T-helper 1 cell treated with Interleukin-12 subunit alpha and Interleukin-12 subunit beta and Interleukin-4 antibody, amounts not matched to agents 30 μg/mL and 1 μg/mL, for 36 hours (primary cell): ENCODE results near the gene CRACDL.
"Not testable (repeated sequence)": the region's sequence is repeated elsewhere in the genome, so short reads cannot be mapped to it uniquely, and the experiment has no call there.

Source experiments
- H3K27ac Mint-ChIP-seq: one replicate; pipeline ENCODE4 v1.8.0; 2021; ENCODE audit warnings: mild to moderate bottlenecking, mixed read lengths
- H3K27me3 Mint-ChIP-seq: one replicate; pipeline ENCODE4 v1.8.0; 2021; ENCODE audit warnings: low read depth, mixed read lengths
- H3K36me3 Mint-ChIP-seq: one replicate; pipeline ENCODE4 v1.8.0; 2021; ENCODE audit warnings: low read depth, mixed read lengths
- H3K4me1 Mint-ChIP-seq: one replicate; pipeline ENCODE4 v1.8.0; 2021; ENCODE audit warnings: low read depth, mixed read lengths
- H3K4me3 Mint-ChIP-seq: one replicate; pipeline ENCODE4 v1.8.0; 2021; ENCODE audit warnings: mild to moderate bottlenecking, moderate library complexity, mixed read lengths
- H3K9me3 Mint-ChIP-seq: one replicate; pipeline ENCODE4 v1.8.0; 2021; ENCODE audit warnings: mixed read lengths

CRACDL gene

DNA sequence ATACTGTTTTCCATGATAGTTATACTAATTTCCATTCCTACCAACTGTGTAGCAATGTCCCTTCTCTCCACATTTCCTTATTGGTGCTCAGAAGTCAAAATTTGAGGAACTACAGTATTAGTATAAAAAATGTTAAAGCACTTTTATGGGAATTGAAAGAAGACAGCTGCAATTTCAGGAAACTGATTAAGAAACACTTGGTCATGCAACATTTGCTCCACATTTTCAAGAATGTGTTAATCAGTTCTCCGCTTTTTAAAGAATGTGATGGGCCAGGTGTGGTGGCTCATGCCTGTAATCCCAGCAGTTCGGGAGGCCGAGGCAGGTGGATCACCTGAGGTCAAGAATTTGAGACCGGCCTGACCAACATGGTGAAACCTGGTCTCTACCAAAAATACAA is 171.5 kb downstream of the CRACDL start:
- Mint-ChIP-seq H3K36me3 (peaks cover 12% of the 10 kb centered on the region), H3K27ac (peak overlapping the region; percentile 62), H3K4me1 (peaks cover 70% of the 10 kb centered on the region), H3K9me3 (no peaks in the 10 kb centered on the region), H3K27me3 (no peaks in the 10 kb centered on the region), H3K4me3 (no peak overlapping the region)

DNA sequence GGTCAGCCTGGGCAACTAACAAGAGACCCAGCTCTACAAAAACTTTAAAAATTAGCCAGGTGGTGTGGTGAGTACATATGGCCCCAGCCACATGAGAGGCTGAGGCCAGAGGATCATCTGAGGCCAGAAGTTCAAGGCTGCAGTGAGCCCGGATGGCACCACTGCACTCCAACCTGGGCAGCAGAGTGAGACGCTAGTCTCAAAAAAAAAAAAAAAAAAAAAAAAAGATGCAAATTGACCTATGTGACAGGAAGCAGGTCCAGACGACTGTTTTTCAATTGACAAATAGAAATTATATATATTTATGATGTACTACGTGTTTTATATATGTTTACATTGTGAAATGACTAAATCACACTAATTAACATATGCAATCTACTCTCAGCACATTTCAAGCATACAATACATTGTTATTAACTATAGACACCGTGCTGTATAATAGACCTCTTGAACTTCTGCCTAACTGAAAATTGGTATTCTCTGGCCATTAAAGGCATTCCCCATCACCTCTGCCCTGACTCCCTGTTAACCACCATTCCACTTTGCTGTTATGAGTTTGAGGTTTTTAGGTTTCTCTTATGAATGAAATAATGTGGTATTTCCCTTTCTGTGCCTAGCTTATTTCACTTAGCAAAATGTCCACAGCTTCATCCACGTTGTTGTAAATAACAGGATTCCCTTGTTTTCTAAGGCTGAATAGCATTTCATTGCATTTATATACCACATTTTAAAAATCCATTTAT is 172.6 kb downstream of the CRACDL start:
- peak overlapping the region; percentile 21 for H3K27ac Mint-ChIP-seq
- peaks cover 10% of the 10 kb centered on the region for H3K36me3 Mint-ChIP-seq
- no peak overlapping the region for H3K4me3 Mint-ChIP-seq

DNA sequence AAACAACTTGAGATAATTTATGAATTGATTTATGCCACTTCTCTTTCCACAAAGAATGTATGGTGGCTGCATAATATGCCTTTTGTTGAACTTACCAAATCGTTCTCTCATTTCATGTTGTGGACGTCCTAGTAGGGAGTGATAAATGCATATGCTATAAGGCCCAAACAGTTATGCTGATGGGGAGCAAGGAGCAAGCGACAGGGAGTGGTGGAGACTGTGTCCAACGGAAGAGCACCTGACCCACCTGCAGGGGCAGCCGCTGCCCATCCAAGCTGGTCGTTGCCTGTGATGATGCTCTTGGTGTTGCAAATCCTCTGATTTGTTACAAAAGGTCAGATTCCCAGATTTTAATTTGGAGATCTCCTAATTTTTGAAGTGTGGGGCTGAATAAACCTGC is 174.1 kb downstream of the CRACDL start:
- H3K27ac Mint-ChIP-seq: peak overlapping the region; percentile 82
- peak overlapping the region; percentile 55 for H3K4me3 Mint-ChIP-seq
- H3K9me3 Mint-ChIP-seq: no peaks in the 10 kb centered on the region
- peaks cover 69% of the 10 kb centered on the region for H3K4me1 Mint-ChIP-seq
- peaks cover 11% of the 10 kb centered on the region for H3K36me3 Mint-ChIP-seq
- no peaks in the 10 kb centered on the region for H3K27me3 Mint-ChIP-seq

More for the DNA sequence above, 172.6 kb downstream of the CRACDL start:
- Mint-ChIP-seq H3K27me3 (no peaks in the 10 kb centered on the region), H3K9me3 (no peaks in the 10 kb centered on the region), H3K4me1 (peaks cover 67% of the 10 kb centered on the region)

DNA sequence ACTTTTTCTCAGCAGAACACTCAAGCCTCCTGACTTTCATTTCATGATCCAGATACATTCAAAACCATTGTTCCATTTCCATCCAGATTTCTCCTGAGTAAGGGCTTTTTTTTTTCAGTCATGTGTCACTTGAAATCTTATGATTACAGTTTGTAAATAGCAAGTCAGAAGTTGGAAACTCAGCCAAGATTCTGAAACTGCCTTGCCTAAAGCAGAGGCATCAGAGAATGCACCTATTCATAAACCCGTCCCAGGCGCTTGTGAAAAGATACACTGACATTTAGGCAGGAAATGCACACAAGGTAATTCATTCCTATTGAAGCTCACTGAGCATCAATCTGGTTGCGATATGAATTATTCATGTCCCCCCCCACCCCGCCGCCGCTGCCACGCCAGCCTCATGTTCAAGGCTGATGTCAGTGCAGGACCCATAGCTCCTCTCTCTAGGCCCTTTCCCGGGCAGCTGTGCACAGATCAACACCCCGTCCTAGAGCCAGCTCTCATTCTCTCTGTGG is 174.7 kb downstream of the CRACDL start:
- no peaks in the 10 kb centered on the region for H3K27me3 Mint-ChIP-seq
- peak overlapping the region; percentile 82 for H3K27ac Mint-ChIP-seq
- peak overlapping the region; percentile 55 for H3K4me3 Mint-ChIP-seq
- peaks cover 64% of the 10 kb centered on the region for H3K4me1 Mint-ChIP-seq
- H3K36me3 Mint-ChIP-seq: peaks cover 11% of the 10 kb centered on the region
- no peaks in the 10 kb centered on the region for H3K9me3 Mint-ChIP-seq

DNA sequence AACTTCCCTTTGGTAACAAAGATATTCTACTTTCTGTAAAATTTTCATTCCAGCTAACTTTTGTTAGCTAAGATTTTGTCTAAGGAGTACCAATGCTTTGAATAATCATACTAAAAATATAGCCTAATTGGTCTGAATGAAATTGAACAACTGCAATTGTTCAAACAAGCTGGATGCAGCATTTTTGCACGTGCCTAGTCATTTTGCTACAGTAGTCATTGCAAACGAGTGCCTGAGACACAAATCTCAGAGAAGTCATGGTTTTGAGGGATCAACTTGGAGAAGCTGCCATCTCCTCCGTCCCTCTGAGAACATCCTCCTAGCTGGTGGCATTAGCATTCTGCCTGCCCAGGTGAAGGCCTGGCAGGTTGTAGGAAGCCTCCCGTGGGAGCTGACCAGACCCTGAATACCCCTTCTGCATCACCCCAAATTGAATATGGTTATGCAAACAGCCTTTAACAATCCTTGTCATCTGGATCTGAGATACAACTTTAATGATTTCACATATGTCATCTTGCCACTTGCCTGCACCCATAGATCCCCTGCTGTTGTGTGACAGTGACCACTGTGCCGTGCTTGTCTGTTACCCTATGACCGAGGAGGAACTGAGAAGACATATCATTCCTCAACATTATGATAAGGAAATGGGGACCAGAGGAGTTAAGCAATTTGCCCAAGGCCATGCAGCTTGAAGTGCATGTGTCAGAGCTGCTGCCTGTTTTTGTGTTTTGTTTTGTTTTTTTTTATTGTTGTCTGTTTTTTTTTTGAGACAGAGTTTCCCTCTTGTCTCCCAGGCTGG is 176.0 kb downstream of the CRACDL start:
- Mint-ChIP-seq H3K27ac (peak overlapping the region; percentile 57), H3K9me3 (no peaks in the 10 kb centered on the region), H3K4me3 (peak overlapping the region; percentile 27), H3K4me1 (peaks cover 56% of the 10 kb centered on the region), H3K27me3 (no peaks in the 10 kb centered on the region), H3K36me3 (peaks cover 7% of the 10 kb centered on the region)

DNA sequence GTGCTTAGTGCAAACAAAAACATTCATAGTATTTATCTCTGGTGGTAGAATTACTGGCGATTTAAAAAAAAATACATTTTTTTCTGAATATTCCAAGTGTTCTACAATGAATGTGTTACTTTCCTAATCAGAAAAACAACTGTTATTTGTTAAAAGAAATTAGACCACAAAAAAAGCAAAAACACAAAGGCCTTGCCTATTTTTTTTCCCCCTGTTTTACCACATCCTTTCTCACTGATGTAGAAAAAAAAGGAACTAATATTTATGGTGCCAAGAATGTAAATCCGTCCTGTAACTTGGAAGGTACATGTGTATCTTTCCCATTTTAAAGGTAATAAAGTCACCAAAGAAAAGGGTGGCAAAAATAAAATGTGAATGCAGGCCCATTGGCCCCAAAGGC is 176.7 kb downstream of the CRACDL start:
- H3K27ac Mint-ChIP-seq: peak overlapping the region; percentile 57
- H3K4me3 Mint-ChIP-seq: peak overlapping the region; percentile 27
- no peaks in the 10 kb centered on the region for H3K9me3 Mint-ChIP-seq

DNA sequence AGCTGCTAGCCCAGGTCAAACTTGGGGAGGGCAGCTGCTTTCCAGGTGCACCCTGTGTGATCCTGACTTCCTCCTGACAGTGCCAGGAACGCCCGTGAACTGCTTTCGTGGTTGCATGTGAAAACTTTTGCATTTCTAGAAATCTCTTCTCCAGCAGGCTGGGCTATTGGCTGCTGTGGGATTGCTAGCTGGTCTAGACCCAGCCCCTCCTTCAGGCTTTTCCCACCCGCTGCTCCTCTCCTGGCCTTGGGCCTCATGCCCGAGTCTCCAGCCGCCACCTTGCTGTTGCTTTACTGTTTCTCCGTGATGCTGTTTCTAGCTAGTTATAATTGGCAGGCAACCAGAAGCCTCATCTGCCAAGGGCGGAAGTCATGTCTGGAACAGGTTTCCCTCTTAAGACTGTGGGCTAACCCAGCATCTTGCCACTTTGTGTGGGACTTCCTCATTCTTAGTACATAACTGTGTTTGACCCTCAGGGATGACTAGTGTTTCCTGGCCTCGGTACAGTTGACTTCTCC is 178.1 kb downstream of the CRACDL start:
- H3K4me1 Mint-ChIP-seq: peaks cover 47% of the 10 kb centered on the region

More for the DNA sequence above, 176.7 kb downstream of the CRACDL start:
- peaks cover 7% of the 10 kb centered on the region for H3K36me3 Mint-ChIP-seq
- H3K4me1 Mint-ChIP-seq: peaks cover 54% of the 10 kb centered on the region
- no peaks in the 10 kb centered on the region for H3K27me3 Mint-ChIP-seq

DNA sequence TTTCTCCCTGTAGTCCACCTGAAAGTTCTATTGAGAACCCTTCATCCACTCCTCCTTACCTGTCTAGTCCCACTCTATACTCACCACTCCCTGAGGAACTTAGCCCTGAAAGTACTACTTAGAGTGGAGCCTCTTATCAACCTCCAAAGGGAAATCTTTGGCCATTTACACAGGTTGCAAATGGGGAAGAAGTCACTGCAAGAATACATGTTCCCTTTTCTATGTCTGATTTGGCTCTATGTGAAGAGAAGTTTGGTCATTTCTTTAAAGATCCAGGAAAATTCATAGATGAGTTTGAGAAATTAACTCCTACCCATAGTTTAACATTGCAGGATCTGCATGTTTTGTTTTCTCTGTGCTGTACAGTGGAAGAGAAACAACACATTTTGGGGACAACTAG is 182.2 kb downstream of the CRACDL start:
- Mint-ChIP-seq H3K27me3 (no peaks in the 10 kb centered on the region), H3K36me3 (peaks cover 18% of the 10 kb centered on the region), H3K4me3 (no peak overlapping the region), H3K4me1 (peaks cover 23% of the 10 kb centered on the region), H3K9me3 (peaks cover 12% of the 10 kb centered on the region), H3K27ac (no peak overlapping the region)

More for the DNA sequence above, 178.1 kb downstream of the CRACDL start:
- peaks cover 12% of the 10 kb centered on the region for H3K36me3 Mint-ChIP-seq
- H3K27me3 Mint-ChIP-seq: no peaks in the 10 kb centered on the region
- peak overlapping the region; percentile 84 for H3K4me3 Mint-ChIP-seq
- H3K27ac Mint-ChIP-seq: peak overlapping the region; percentile 90
- peaks cover 2% of the 10 kb centered on the region for H3K9me3 Mint-ChIP-seq

DNA sequence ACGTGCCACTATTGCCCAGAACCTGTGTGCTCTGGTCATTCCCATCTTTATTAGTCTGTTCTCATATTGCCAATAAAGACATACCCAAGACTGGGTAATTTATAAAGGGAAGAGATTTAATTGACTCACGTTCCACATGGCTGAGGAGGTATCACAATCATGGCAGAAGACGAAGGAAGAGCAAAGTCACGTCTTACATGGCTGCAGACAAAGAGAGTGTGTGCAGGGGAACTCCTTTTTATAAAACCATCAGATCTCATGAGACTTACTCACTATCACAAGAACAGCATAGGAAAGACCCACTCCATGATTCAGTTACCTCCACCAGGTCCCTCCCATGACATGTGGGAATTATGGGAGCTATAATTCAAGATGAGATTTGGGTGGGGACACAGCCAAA is 183.3 kb downstream of the CRACDL start:
- not testable (repeated sequence) for H3K27ac Mint-ChIP-seq, H3K4me3 Mint-ChIP-seq, H3K27me3 Mint-ChIP-seq
- peaks cover 12% of the 10 kb centered on the region for H3K9me3 Mint-ChIP-seq
- H3K4me1 Mint-ChIP-seq: peaks cover 24% of the 10 kb centered on the region
- H3K36me3 Mint-ChIP-seq: peaks cover 16% of the 10 kb centered on the region

DNA sequence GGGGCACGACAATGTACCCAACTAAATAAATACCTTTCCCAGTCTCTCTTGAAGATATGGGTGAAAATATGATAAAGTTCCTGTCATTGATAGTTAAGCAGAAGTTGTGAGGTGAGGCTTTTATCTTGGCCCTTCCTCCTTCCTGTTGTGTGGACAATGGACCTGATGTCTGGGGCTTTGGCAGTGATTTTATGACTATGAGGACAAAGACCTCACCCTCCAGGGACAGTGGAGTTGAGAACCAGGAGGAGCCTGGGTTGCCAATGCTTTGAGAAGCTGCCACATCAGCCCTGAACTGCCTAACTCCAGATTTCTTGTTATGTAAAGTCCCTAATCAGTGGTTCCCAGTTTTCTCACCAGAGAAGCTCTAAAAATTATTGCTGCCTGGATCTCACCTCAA is 184.3 kb downstream of the CRACDL start:
- H3K36me3 Mint-ChIP-seq: peaks cover 16% of the 10 kb centered on the region
- H3K9me3 Mint-ChIP-seq: peaks cover 12% of the 10 kb centered on the region
- H3K4me1 Mint-ChIP-seq: peaks cover 21% of the 10 kb centered on the region
- H3K4me3 Mint-ChIP-seq: no peak overlapping the region
- no peak overlapping the region for H3K27ac Mint-ChIP-seq
- no peaks in the 10 kb centered on the region for H3K27me3 Mint-ChIP-seq

DNA sequence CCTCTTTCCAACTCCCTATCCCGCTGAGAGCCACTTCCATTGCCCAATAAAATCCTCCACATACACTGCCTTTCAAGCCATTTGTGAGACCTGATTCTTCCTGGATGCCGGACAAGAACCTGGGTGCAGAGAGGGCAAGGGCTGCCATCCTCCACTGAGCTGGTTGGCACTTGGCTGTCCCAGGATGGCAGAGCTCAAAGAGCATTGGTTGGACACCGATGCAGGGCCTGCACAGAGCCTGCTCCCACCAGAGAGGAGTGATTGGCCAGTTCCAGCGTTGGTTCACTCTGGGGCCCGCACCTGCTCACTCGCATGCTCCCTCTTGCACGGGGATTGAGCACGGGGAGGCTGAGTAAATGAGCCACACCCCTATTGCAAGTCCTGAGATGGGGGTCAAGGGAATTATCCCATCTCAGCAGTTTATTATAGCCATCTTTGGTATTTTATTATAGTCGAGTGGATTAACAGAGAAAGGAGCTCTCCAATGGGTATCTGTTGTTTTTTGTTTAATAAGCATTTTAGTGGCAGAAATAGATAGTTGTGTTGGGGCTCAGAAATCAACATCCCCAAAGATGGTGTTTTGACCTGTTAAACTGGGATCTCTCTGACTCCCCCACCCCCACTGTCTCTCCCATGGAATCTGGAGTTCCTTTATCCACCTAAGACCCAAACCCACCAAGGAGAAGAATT is 185.3 kb downstream of the CRACDL start:
- no peak overlapping the region for H3K4me3 Mint-ChIP-seq
- H3K4me1 Mint-ChIP-seq: peaks cover 21% of the 10 kb centered on the region
- peaks cover 12% of the 10 kb centered on the region for H3K9me3 Mint-ChIP-seq
- H3K36me3 Mint-ChIP-seq: peaks cover 16% of the 10 kb centered on the region
- no peak overlapping the region for H3K27ac Mint-ChIP-seq
- H3K27me3 Mint-ChIP-seq: no peaks in the 10 kb centered on the region

DNA sequence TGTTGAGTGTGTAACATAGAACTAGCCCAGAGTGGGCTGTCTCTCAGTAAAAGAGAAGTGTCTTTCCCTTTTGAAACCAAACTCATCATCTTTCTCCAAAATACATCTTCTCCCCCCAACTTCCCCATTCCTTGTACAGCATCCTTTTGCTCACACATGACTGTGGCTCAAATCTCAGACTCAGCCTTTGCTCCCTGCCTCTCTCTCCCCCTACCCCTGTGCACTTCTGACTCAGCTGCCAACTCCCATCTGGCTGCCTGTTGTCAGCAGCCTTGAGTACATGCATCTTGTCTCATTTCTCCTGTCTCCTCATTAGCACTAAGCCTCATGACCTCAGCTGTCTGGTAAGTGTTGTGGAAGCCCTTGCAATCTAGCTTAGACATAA is 187.0 kb downstream of the CRACDL start:
- peaks cover 33% of the 10 kb centered on the region for H3K4me1 Mint-ChIP-seq
- peaks cover 16% of the 10 kb centered on the region for H3K9me3 Mint-ChIP-seq
- H3K27me3 Mint-ChIP-seq: no peaks in the 10 kb centered on the region
- peak overlapping the region; percentile 74 for H3K27ac Mint-ChIP-seq
- H3K4me3 Mint-ChIP-seq: peak overlapping the region; percentile 40
- H3K36me3 Mint-ChIP-seq: peaks cover 16% of the 10 kb centered on the region

DNA sequence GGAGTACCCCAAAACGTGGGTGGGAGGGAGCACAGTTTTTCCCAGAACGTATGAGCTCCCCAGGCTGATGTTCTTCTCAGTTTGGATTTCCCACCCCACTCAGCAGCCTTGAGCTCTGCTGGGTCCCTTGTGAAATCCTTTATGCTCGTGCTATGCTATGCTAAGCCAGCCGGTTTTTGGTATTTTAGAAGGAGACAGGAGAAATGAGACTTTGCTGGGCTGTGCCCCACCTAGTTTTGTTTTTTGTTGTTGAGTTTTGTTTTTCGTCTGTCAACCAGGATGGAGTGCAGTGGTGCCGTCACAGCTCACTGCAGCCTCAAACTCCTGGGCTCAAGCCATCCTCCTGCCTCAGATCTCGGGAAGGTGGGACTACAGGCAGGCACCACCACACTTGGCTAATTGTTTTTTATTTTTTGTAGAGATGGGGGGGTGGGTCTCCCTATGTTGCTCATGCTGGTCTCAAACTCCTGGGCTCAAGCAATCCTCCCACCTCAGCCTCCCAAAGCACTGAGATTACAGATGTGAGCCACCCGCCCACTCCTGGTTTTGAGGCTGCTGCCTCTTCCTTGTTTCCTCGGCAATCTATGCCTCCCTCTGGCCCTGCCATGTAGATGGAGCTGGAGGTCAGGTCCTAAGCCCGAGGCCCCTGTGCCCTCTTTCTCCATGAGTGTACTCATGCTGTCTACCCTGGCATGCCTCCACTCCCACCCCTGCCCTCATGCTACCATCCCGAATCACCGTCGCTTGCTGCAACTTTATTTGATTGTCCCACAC is 187.5 kb downstream of the CRACDL start:
- Mint-ChIP-seq H3K27ac (peak overlapping the region; percentile 74), H3K4me1 (peaks cover 33% of the 10 kb centered on the region), H3K9me3 (peaks cover 16% of the 10 kb centered on the region), H3K27me3 (no peaks in the 10 kb centered on the region), H3K4me3 (peak overlapping the region; percentile 11), H3K36me3 (peaks cover 16% of the 10 kb centered on the region)

DNA sequence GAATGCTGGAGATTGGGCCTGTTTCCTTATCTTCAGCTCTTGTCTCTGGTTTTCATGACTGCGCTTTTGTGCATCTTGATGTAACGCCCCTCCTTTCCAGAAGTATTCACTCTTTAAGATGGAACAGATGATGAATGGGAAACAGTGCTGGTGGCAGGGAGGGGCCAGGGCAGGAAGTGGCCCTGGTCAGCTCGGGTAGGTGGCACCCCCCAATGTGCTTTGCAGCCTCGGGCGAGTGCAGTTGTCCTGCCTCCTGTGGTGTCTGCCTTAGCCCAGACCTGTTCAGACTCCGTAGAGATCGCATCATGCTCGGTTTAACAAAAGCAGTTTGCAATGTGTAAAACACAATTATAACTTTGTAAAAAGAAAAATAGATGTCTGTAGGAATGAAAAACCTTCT is 188.1 kb downstream of the CRACDL start:
- peak overlapping the region; percentile 74 for H3K27ac Mint-ChIP-seq
- no peak overlapping the region for H3K4me3 Mint-ChIP-seq
- no peaks in the 10 kb centered on the region for H3K27me3 Mint-ChIP-seq
- H3K36me3 Mint-ChIP-seq: peaks cover 10% of the 10 kb centered on the region
- H3K9me3 Mint-ChIP-seq: peaks cover 13% of the 10 kb centered on the region
- peaks cover 34% of the 10 kb centered on the region for H3K4me1 Mint-ChIP-seq
